Coronary artery (tissue), 2 donors: ENCODE data around the gene CST4.

Source experiments
- DNase-seq: peaks from one replicate; pipeline ENCODE4 v3.0.0-alpha.2; 2017; ENCODE audit warnings: low spot score
- H3K27ac ChIP-seq, 2 donors: fragments of 200-600 bp; sonication (generic); one replicate each; pipeline ENCODE4 v1.5.1; 2016 to 2019
- H3K4me3 ChIP-seq: fragments of 200-600 bp; sonication (generic); 2 replicates; pipeline ENCODE4 v1.5.1; 2016; ENCODE audit warnings: mild to moderate bottlenecking, moderate library complexity
- TF ChIP-seq, protein P1 (sequence below): fragments of 200-600 bp; sonication (generic); IDR thresholded peaks from one replicate; pipeline ENCODE4 v1.5.1; 2019; ENCODE audit warnings: antibody characterized with exemption

The CST4 gene

DNA sequence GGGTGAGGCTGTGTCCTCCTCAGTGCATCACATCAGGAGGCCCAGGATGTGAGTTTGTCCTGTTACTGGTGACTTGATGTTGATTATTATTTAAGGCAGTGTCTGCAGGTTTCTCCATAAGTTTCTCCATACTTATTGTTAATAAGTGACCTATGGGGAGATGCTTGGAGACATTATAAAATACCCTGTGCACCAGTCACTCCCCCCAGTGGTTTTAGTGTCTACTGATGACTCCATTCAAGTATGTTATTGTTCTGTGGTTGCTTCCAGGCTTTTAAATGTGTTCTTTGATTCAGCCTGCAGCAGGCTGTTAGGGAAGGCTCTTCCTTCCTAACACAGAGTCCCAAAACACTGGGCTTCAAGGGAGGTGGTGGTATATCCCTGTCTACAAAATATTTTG is 36.5 kb downstream of the CST4 start:
- H3K4me3 ChIP-seq: no peak overlapping the region
- H3K27ac ChIP-seq: no peak overlapping the region
- TF ChIP-seq, protein P1, sequence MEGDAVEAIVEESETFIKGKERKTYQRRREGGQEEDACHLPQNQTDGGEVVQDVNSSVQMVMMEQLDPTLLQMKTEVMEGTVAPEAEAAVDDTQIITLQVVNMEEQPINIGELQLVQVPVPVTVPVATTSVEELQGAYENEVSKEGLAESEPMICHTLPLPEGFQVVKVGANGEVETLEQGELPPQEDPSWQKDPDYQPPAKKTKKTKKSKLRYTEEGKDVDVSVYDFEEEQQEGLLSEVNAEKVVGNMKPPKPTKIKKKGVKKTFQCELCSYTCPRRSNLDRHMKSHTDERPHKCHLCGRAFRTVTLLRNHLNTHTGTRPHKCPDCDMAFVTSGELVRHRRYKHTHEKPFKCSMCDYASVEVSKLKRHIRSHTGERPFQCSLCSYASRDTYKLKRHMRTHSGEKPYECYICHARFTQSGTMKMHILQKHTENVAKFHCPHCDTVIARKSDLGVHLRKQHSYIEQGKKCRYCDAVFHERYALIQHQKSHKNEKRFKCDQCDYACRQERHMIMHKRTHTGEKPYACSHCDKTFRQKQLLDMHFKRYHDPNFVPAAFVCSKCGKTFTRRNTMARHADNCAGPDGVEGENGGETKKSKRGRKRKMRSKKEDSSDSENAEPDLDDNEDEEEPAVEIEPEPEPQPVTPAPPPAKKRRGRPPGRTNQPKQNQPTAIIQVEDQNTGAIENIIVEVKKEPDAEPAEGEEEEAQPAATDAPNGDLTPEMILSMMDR: no peak
- no peak for DNase-seq

DNA sequence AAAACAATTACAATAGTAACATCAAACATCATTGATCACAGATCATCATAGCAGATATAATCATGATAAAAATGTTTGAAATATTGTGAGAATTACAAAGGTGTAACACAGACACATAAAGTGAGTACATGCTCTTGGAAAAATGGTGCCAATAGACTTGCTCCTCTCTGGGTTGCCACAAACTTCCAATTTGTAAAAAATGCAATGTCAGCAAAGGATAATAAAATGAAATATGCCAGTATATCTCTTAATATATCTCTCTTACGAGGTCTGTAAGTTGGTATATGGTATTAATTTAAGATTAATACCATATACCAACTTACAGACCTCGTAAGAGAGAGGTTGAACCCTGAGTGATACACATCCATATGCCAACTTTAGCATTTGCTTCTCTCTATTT is 37.7 kb downstream of the CST4 start:
- no peak for DNase-seq
- TF ChIP-seq, protein P1: no peak
- H3K4me3 ChIP-seq: no peak overlapping the region
- no peak overlapping the region for H3K27ac ChIP-seq

DNA sequence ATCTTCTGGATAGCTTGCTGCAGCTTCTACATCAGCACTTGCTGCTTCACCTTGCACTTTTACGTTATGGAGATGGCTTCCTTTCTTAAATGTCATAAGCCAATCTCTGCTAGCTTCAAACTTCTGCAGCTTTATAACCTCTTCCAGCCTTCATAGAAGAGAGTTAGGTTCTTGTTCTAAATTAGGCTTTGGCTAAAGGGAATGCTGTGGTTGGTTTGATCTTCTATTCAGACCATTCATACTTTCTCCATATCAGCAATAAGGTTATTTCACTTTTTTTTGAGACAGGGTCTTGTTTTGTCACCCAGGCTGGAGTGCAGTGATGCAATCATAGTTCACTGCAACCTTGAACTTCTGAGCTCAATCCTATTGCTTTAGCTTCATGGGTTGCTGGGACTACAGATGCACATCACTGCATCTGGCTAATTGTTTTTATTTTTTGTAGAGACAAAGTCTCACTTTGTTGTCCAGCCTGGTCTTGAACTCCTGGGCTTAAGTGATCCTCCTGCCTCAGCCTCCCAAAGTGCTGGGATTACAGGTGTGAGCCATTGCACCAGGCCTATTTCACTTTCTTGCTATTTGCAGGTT is 38.9 kb downstream of the CST4 start:
- no peak for DNase-seq
- TF ChIP-seq, protein P1: no peak
- H3K4me3 ChIP-seq: no peak overlapping the region
- H3K27ac ChIP-seq: no peak overlapping the region

DNA sequence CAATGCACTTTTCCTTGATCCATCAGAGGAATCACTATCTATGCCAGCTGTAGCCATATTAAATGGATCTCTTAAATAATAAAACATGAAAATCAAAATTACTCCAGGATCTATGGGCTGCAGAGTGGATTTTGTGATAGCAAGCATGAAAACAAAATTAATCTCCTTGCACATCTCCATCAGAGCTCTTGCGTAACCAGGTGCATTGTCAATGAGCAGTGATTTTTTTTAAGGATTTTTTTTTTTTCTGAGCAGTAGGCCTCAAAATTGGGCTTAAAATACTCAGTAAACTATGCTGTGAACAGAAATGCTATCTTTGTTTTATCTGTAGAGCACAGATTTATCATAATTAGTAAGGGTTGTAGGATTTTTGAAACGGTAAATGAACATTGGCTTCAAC is 39.6 kb downstream of the CST4 start:
- Histone ChIP-seq H3K4me3 (no peak overlapping the region), H3K27ac (no peak overlapping the region)
- DNase-seq: no peak
- TF ChIP-seq, protein P1: no peak

DNA sequence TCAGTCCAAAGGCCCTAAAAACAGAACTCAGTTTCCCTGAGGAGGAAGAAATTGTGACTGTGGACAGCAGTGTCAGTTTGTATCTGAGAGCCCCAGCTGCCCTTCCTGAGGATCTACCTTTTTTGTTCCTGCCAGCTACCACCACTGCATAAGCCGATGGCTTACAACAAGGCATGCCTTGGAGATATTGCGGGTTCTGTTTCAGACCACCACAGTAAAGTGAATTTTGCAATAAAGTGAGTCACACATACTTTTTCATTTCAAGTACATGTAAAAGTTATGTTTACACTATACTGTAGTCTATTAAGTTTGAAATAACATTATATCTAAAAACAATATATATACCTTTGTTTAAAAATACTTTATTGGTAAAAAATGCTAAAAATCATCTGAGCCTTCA is 41.5 kb downstream of the CST4 start:
- Histone ChIP-seq H3K4me3 (no peak overlapping the region), H3K27ac (no peak overlapping the region)
- DNase-seq: no peak
- TF ChIP-seq, protein P1: no peak

DNA sequence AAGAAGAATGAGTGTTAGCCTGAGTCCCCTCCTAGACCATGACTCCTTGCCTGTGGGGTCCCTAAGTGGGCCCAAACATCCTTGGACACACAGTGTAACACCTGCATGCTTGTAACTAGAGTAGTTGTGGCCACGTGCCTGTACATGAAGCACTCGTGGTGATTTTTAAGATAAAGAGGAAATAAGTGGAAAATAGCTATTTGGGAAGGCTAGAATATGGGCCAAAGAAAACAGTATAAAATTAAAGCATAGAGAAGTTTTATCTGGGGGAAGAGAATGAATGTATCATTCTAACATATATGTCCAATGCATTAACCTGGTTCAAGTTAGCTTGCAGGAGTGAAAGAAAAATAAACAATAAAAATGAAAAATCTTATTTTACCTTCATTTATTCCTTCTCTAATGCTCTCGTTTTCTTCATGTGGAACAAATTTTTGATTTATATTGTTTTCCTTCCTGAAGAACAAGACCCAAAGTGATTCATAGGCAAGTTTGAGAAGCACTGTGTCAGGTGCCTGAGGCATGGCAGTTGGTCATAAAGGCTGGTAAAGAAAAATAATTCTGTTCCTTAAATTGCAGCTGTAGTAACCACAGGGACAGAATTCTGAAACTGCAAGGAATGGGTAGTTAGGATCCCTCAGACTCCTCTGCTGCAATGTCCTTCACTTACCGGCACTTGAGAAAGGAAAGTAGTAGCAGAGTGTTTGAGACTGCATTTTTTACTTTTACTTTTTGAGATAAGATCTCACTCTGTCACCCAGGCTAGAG is 42.5 kb downstream of the CST4 start:
- no peak for DNase-seq
- H3K4me3 ChIP-seq: no peak overlapping the region
- no peak overlapping the region for H3K27ac ChIP-seq
- TF ChIP-seq, protein P1: no peak

DNA sequence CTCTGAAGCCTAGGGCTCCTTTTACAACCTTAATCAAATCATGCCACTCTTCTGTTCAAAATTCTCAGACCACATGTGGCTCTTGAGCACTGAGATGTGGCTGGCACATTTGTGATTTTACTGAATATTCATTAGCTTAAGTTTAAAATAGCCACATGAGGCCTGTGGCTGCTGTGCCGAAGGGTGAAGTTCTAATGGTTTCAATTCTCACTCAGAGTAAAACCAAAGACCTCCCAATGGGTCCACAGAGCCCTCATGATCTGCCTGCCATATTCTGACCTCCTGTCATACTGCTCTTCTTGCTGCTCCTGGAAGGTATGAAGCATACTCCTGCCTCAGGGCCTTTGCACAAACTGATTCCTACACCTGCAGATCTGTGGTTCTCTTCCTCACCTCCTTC is 43.3 kb downstream of the CST4 start:
- H3K27ac ChIP-seq: no peak overlapping the region
- H3K4me3 ChIP-seq: no peak overlapping the region
- TF ChIP-seq, protein P1: no peak
- DNase-seq: no peak
